ENCODE results near the gene GSS. TPM values are rescaled to one million over a fixed set of nuclear protein-coding genes. Genes with fewer than 3 reads are reported as not detected.
A peak's percentile ranks its signal among the peaks of the same experiment; 100 is the strongest.

Gene GSS
- 10 to 100 TPM; 56.5 to 86.7 (median 75.2) TPM for total RNA-seq

GRCh38 chr20:34955231-34956040 is at the start of gene GSS, which contains the start of gene MYH7B:
GSS (minus strand) TSS chr20:34955806; CDS start chr20:34951852, 3,954 bp downstream.
MYH7B (plus strand) TSS chr20:34955868; CDS start chr20:34978006, 22,138 bp downstream.
- no peaks in the 10 kb centered on the region for H3K27me3 ChIP-seq
- H3K36me3 ChIP-seq = peaks cover 2% of the 10 kb centered on the region
- peaks cover 21% of the 10 kb centered on the region for H3K4me1 ChIP-seq
- peak within 1 kb of the TSS; percentile 77 for H3K27ac ChIP-seq
- WGBS = under 1% methylated on average over 39 of the region's 62 CpGs
- peak; percentile 18 to 93 (median 86) for TF ChIP-seq POLR2AphosphoS5 (IDR thresholded peaks at IDR 0.05)
- no peak for TF ChIP-seq EP300 (IDR thresholded peaks at IDR 0.05)
- TF ChIP-seq POLR2A (IDR thresholded peaks at IDR 0.05) = peak in 1 of 2 donors; percentile 67
- peak; percentile 22 to 40 for TF ChIP-seq CTCF (IDR thresholded peaks at IDR 0.05)
- peak within 1 kb of the TSS; percentile 68 for H3K4me3 ChIP-seq
- H3K9me3 ChIP-seq = no peaks in the 10 kb centered on the region
- peak; percentile 97 to 98 for DNase-seq (ENCODE audit: low spot score in 2 of 2)

GRCh38 chr20:35004749-35005462 is 49.3 kb upstream of the GSS start:
- H3K27ac ChIP-seq = no peak overlapping the region
- H3K36me3 ChIP-seq = peaks cover 100% of the 10 kb centered on the region
- no peak overlapping the region for H3K4me3 ChIP-seq
- 93% methylated on average over 16 of the region's 20 CpGs for WGBS
- DNase-seq (ENCODE audit: low spot score in 2 of 2) = peak in 1 of 2 donors; percentile 21
- no peaks in the 10 kb centered on the region for H3K9me3 ChIP-seq
- H3K27me3 ChIP-seq = no peaks in the 10 kb centered on the region
- H3K4me1 ChIP-seq = peaks cover 12% of the 10 kb centered on the region
- TF ChIP-seq EP300 (IDR thresholded peaks at IDR 0.05) (no peak), CTCF (IDR thresholded peaks at IDR 0.05) (no peak), POLR2A (IDR thresholded peaks at IDR 0.05) (no peak), POLR2AphosphoS5 (IDR thresholded peaks at IDR 0.05) (no peak)

- WGBS = 90% methylated on average over 14 of the region's 18 CpGs
- Histone ChIP-seq H3K36me3 (peaks cover 100% of the 10 kb centered on the region), H3K27ac (no peak overlapping the region), H3K4me1 (peaks cover 7% of the 10 kb centered on the region), H3K9me3 (no peaks in the 10 kb centered on the region), H3K27me3 (no peaks in the 10 kb centered on the region), H3K4me3 (no peak overlapping the region)
- peak in 1 of 2 donors; percentile 52 for DNase-seq (ENCODE audit: low spot score in 2 of 2)
- TF ChIP-seq POLR2AphosphoS5 (IDR thresholded peaks at IDR 0.05) (no peak), CTCF (IDR thresholded peaks at IDR 0.05) (no peak), EP300 (IDR thresholded peaks at IDR 0.05) (no peak), POLR2A (IDR thresholded peaks at IDR 0.05) (no peak)
These were observed 48.6 kb upstream of the GSS start for GRCh38 chr20:35004051-35004725.

GRCh38 chr20:35003211-35004031 is 47.8 kb upstream of the GSS start:
- no peaks in the 10 kb centered on the region for H3K9me3 ChIP-seq
- no peak for TF ChIP-seq POLR2AphosphoS5 (IDR thresholded peaks at IDR 0.05)
- no peak for TF ChIP-seq POLR2A (IDR thresholded peaks at IDR 0.05)
- TF ChIP-seq EP300 (IDR thresholded peaks at IDR 0.05) = no peak
- no peak for TF ChIP-seq CTCF (IDR thresholded peaks at IDR 0.05)
- no peaks in the 10 kb centered on the region for H3K27me3 ChIP-seq
- WGBS = 93% methylated on average over 13 of the region's 25 CpGs
- no peak overlapping the region for H3K27ac ChIP-seq
- peak in 1 of 2 donors; percentile 52 for DNase-seq (ENCODE audit: low spot score in 2 of 2)
- peaks cover under 1% of the 10 kb centered on the region for H3K4me1 ChIP-seq
- no peak overlapping the region for H3K4me3 ChIP-seq
- H3K36me3 ChIP-seq = peaks cover 100% of the 10 kb centered on the region
